Gastroesophageal sphincter (tissue), 4 donors: Measurements from ENCODE around the gene SLC13A1. TPM values are rescaled to one million over a fixed set of nuclear protein-coding genes. Genes with fewer than 3 reads are reported as not detected.

Source experiments
- ATAC-seq: fragments of 150-250 bp; one replicate; pipeline ENCODE4 v1.9.1; 2016; ENCODE audit warnings: mild to moderate bottlenecking, moderate library complexity
- H3K27ac ChIP-seq, 4 donors: fragments of 200-600 bp; sonication (generic) in 3 of 4; 1 replicate in 3 of 4; 2 replicates in 1 of 4; pipeline ENCODE4 v1.5.1; 2016 to 2019
- H3K27me3 ChIP-seq: fragments of 200-600 bp; sonication (generic); one replicate; pipeline ENCODE4 v1.5.1; 2019
- H3K36me3 ChIP-seq, 2 donors: fragments of 200-600 bp; sonication (generic); one replicate each; pipeline ENCODE4 v1.5.1; 2019; ENCODE audit warnings: control low read depth in 1 of 2
- H3K4me1 ChIP-seq, 3 donors: fragments of 200-600 bp; sonication (generic); 1 replicate in 2 of 3; 2 replicates in 1 of 3; pipeline ENCODE4 v1.5.1; 2016 to 2019; ENCODE audit warnings: control low read depth in 2 of 3
- H3K4me3 ChIP-seq, 2 donors: fragments of 200-600 bp; sonication (generic); one replicate each; pipeline ENCODE4 v1.5.1; 2019; ENCODE audit warnings: mild to moderate bottlenecking in 1 of 2, moderate library complexity in 1 of 2
- H3K9me3 ChIP-seq, 3 donors: fragments of 200-600 bp; sonication (generic); one replicate each; pipeline ENCODE4 v1.5.1; 2017 to 2019; ENCODE audit warnings: control low read depth in 2 of 3
- EP300 ChIP-seq: sonication (generic); formaldehyde crosslinking; IDR thresholded peaks from one replicate; pipeline ENCODE4 v1.6.1; 2017; ENCODE audit warnings: antibody characterized with exemption, mild to moderate bottlenecking
- POLR2A ChIP-seq, 2 donors: fragments of 450-650 bp; IDR thresholded peaks; one replicate each; pipeline ENCODE4 v1.6.1; 2017; ENCODE audit warnings: antibody characterized with exemption in 2 of 2, mild to moderate bottlenecking in 2 of 2, moderate library complexity in 1 of 2
- POLR2AphosphoS5 ChIP-seq: sonication (generic); formaldehyde crosslinking; IDR thresholded peaks from one replicate; pipeline ENCODE4 v1.6.1; 2017; ENCODE audit warnings: antibody characterized with exemption
- WGBS, 2 donors: methylation state at CpG; one replicate each; pipeline ENCODE4 v1.1.5; 2018; ENCODE audit warnings: low coverage in 1 of 2; 5-methylcytosine and 5-hydroxymethylcytosine counted together
- total RNA-seq, 4 donors: library from RNA; depleted of rRNA; stranded (reverse); fragments of >200 nt; gene quantifications; one replicate each; pipeline ENCODE4 v1.1.0, GENCODE V29; 2016
- TF ChIP-seq, protein P1 (sequence below), 4 experiments: fragments of 200-600 bp in 2 of 4; fragments of 450-650 bp in 2 of 4; sonication (generic) in 1 of 4; IDR thresholded peaks; one replicate each; pipeline ENCODE4 v1.5.1; 2017 to 2019; ENCODE audit warnings: antibody characterized with exemption in 4 of 4, mild to moderate bottlenecking in 2 of 4, moderate library complexity in 2 of 4

SLC13A1 gene
- total RNA-seq, 4 donors from 2014 or later = not detected

GRCh38 chr7:123198668-123199652 lies 809 bp downstream of the SLC13A1 start:
- no peaks in the 10 kb centered on the region for H3K9me3 ChIP-seq
- WGBS, 2 donors = 92% methylated on average over 2 of the region's 2 CpGs
- H3K4me1 ChIP-seq = no peaks in the 10 kb centered on the region
- no peaks in the 10 kb centered on the region for H3K36me3 ChIP-seq
- no peak for ATAC-seq
- TF ChIP-seq EP300 = no peak
- TF ChIP-seq, protein P1, sequence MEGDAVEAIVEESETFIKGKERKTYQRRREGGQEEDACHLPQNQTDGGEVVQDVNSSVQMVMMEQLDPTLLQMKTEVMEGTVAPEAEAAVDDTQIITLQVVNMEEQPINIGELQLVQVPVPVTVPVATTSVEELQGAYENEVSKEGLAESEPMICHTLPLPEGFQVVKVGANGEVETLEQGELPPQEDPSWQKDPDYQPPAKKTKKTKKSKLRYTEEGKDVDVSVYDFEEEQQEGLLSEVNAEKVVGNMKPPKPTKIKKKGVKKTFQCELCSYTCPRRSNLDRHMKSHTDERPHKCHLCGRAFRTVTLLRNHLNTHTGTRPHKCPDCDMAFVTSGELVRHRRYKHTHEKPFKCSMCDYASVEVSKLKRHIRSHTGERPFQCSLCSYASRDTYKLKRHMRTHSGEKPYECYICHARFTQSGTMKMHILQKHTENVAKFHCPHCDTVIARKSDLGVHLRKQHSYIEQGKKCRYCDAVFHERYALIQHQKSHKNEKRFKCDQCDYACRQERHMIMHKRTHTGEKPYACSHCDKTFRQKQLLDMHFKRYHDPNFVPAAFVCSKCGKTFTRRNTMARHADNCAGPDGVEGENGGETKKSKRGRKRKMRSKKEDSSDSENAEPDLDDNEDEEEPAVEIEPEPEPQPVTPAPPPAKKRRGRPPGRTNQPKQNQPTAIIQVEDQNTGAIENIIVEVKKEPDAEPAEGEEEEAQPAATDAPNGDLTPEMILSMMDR (IDR thresholded peaks at IDR 0.05) = no peak
- no peak for TF ChIP-seq POLR2AphosphoS5
- no peak for TF ChIP-seq POLR2A (IDR thresholded peaks at IDR 0.05)
- H3K4me3 ChIP-seq = no peak overlapping the region
- no peaks in the 10 kb centered on the region for H3K27me3 ChIP-seq
- no peak overlapping the region for H3K27ac ChIP-seq

GRCh38 chr7:123198111-123198510 lies 1.7 kb downstream of the SLC13A1 start:
- Histone ChIP-seq H3K4me1 (no peaks in the 10 kb centered on the region), H3K27ac (no peak overlapping the region), H3K36me3 (no peaks in the 10 kb centered on the region), H3K4me3 (no peak overlapping the region), H3K27me3 (no peaks in the 10 kb centered on the region), H3K9me3 (no peaks in the 10 kb centered on the region)
- TF ChIP-seq EP300 = no peak
- TF ChIP-seq, protein P1 (IDR thresholded peaks at IDR 0.05) = no peak
- no peak for TF ChIP-seq POLR2AphosphoS5
- no peak for TF ChIP-seq POLR2A (IDR thresholded peaks at IDR 0.05)
- no peak for ATAC-seq
- WGBS, 2 donors = 59 to 60% methylated on average over 1 to 2 of the region's 2 CpGs

DNA sequence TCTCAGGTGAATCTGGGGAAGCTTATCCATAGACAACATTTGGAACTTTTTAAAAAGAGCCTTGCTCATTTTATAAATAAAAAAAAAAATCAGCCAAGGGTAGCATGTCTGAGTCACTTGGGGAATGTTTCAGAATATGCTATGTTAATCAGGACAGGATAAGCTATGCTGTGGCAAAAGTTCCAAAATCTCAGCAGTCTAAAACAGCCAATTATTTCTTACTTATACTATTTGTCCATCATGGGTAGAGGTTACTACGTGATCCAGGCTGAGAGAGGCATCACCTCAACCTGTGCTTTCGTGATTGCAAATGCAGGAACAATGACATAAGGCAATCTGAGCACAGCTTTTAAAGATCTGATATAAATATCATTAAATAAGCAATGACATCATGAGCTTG lies 6.5 kb downstream of the SLC13A1 start:
- Histone ChIP-seq H3K4me3 (no peak overlapping the region), H3K4me1 (no peaks in the 10 kb centered on the region), H3K27me3 (no peaks in the 10 kb centered on the region), H3K36me3 (no peaks in the 10 kb centered on the region), H3K9me3 (no peaks in the 10 kb centered on the region), H3K27ac (no peak overlapping the region)
- TF ChIP-seq POLR2AphosphoS5 (no peak), POLR2A (IDR thresholded peaks at IDR 0.05) (no peak)
- 45 to 54% methylated on average over 2 of the region's 2 CpGs for WGBS, 2 donors
- no peak for ATAC-seq

GRCh38 chr7:123191132-123191531 lies 8.6 kb downstream of the SLC13A1 start:
- H3K9me3 ChIP-seq = no peaks in the 10 kb centered on the region
- no peaks in the 10 kb centered on the region for H3K36me3 ChIP-seq
- no peak for ATAC-seq
- no peak overlapping the region for H3K27ac ChIP-seq
- no peak overlapping the region for H3K4me3 ChIP-seq
- no peaks in the 10 kb centered on the region for H3K27me3 ChIP-seq
- WGBS, 2 donors = 83 to 100% methylated on average over 1 of the region's 1 CpG
- no peaks in the 10 kb centered on the region for H3K4me1 ChIP-seq
- TF ChIP-seq POLR2A (IDR thresholded peaks at IDR 0.05) (no peak), POLR2AphosphoS5 (no peak), EP300 (no peak)
- TF ChIP-seq, protein P1 (IDR thresholded peaks at IDR 0.05) = no peak

GRCh38 chr7:123190109-123190831 lies 9.5 kb downstream of the SLC13A1 start:
- peaks cover 0 to 6% (median 0%) of the 10 kb centered on the region in 3 donors for H3K9me3 ChIP-seq
- WGBS, 2 donors = 29 to 47% methylated on average over 1 to 2 of the region's 2 CpGs
- TF ChIP-seq EP300 (no peak), POLR2AphosphoS5 (no peak), POLR2A (IDR thresholded peaks at IDR 0.05) (no peak)
- TF ChIP-seq, protein P1 (IDR thresholded peaks at IDR 0.05) = no peak
- H3K4me1 ChIP-seq = no peaks in the 10 kb centered on the region
- H3K36me3 ChIP-seq = no peaks in the 10 kb centered on the region
- no peak overlapping the region for H3K27ac ChIP-seq
- no peak for ATAC-seq
- H3K4me3 ChIP-seq = no peak overlapping the region
- H3K27me3 ChIP-seq = no peaks in the 10 kb centered on the region
